NB4 (cell line): ENCODE results near the gene ASB10.

ENCODE experiments used
- DNase-seq: peaks from one replicate; pipeline ENCODE4 v3.0.0; 2010; ENCODE audit warnings: low read depth
- H3K4me3 ChIP-seq: one replicate; pipeline ENCODE4 v1.5.1; 2011; ENCODE audit warnings: mild to moderate bottlenecking, low read depth, low read length, moderate library complexity
- CTCF ChIP-seq: IDR thresholded peaks from one replicate; pipeline ENCODE4 v1.5.1; 2012; ENCODE audit warnings: low read depth, low read length
- MAX ChIP-seq: IDR thresholded peaks from 2 replicates; pipeline ENCODE4 v1.6.1; 2011; ENCODE audit warnings: low read depth, low read length
- MYC ChIP-seq: IDR thresholded peaks from 2 replicates; pipeline ENCODE4 v1.6.1; 2011; ENCODE audit warnings: low read depth, low read length
- POLR2A ChIP-seq: IDR thresholded peaks from 2 replicates; pipeline ENCODE4 v1.6.1; 2011; ENCODE audit warnings: mild to moderate bottlenecking; ENCODE audit not compliant: insufficient read length; ENCODE audit errors: extremely low read depth

Gene ASB10

GRCh38 chr7:151212626-151213025, 25.6 kb upstream of the ASB10 start:
- TF ChIP-seq MAX (no peak), POLR2A (no peak), MYC (no peak), CTCF (no peak)
- DNase-seq, result no peak
- H3K4me3 ChIP-seq, result no peak overlapping the region

GRCh38 chr7:151211155-151211772, 24.2 kb upstream of the ASB10 start:
- no peak for TF ChIP-seq POLR2A
- no peak for TF ChIP-seq MAX
- no peak for DNase-seq
- no peak overlapping the region for H3K4me3 ChIP-seq

- no peak within 1 kb of the TSS for H3K4me3 ChIP-seq
- TF ChIP-seq MYC (no peak), POLR2A (no peak), MAX (no peak), CTCF (no peak)
- DNase-seq, result no peak
Measured at GRCh38 chr7:151210087-151210854, 23.2 kb upstream of the ASB10 start, which contains the start of gene H2BK1. Gene H2BK1 (minus strand): TSS chr7:151210488. CDS start chr7:151210318, 170 bp downstream.

- H3K4me3 ChIP-seq, result no peak overlapping the region
- DNase-seq, result no peak
- no peak for TF ChIP-seq POLR2A
- TF ChIP-seq CTCF, result no peak
- no peak for TF ChIP-seq MYC
- no peak for TF ChIP-seq MAX
Measured at GRCh38 chr7:151209588-151209987, 22.5 kb upstream of the ASB10 start.

GRCh38 chr7:151208253-151208862, 21.3 kb upstream of the ASB10 start:
- no peak overlapping the region for H3K4me3 ChIP-seq
- TF ChIP-seq MAX, result no peak
- no peak for TF ChIP-seq CTCF
- DNase-seq, result no peak

- no peak for TF ChIP-seq MYC
- no peak for TF ChIP-seq POLR2A
- no peak for TF ChIP-seq MAX
- TF ChIP-seq CTCF, result no peak
- no peak overlapping the region for H3K4me3 ChIP-seq
- no peak for DNase-seq
Measured at GRCh38 chr7:151207804-151208203, 20.8 kb upstream of the ASB10 start.
